HTR-8/SVneo (cell line): ENCODE data around the gene PADI2.

Experiments used
- DNase-seq: peaks from one replicate; pipeline ENCODE4 v3.0.0; 2011; ENCODE audit warnings: low spot score, mixed read lengths; ENCODE audit not compliant: insufficient read length
- FAIRE-seq: peaks from 2 replicates; lab custom pipeline; 2011; peaks lifted over from hg19 to GRCh38; lab: Jason Lieb, UNC

The PADI2 gene

DNA sequence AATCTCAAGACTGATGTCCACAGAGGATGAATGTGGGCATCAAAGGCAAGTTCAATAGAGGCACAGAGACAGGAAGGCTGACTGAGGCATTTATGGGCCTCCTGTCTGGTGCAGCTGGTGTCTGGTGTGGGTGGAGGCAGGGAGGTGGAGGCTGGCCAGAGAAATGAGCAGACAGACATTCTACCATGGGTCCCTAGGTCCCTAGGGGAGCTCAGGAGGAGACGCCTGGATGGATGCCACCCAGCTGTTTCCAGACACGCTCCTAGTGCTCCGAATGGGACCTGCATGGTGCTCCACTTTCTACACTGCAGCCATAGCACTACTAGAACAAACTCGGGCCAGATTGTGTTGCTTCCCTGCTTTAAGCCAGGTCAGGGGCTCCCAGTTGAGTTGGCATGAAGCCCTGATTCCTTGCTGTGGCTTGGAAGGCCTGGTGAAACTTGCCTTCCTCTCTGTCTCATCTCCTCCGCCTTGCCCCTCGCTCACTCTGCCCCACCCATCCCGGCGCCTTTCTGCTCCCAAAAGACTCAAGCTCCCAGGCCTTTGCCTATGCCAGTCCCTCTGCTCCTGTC lies 25.3 kb downstream of the PADI2 start:
- no peak for DNase-seq
- no peak for FAIRE-seq

DNA sequence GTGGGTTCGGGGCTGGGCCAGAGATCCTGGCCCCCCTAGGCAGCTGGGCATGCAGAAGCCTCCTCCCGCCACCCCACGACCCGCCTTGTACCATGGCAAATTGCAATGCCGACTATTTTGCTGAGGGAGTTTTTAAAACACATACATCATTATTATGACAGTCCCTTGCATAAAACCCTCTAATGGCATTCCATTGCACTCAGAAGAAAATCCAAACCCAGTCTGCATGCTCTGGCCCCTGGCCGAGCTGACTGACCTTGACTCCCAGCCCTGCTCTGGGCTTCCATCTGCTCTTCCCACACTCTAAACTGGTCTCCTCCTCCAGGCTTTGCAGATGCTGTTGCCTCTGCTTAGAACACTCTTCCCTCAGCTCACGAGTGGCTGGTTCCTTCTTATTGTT lies 28.0 kb downstream of the PADI2 start:
- FAIRE-seq: no peak
- no peak for DNase-seq

DNA sequence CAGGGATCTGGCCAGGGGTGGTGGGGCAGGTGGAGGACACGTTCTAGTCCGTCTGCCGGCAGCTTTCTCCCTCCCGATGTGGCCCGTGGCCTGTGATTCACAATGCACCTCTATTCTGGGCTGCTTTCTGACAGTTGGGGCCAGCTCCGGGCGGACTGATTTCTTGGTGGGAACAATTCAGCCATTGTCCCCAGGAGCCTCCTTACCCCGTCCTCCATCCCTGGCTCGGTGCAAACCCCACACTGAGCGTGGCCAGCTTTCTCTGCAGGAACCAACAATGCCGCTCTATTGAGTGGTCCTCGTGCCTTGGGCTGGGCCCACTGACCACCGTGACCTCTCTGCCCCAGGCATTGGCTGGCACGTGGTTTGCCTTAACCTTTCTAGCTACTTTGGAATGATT lies 29.7 kb downstream of the PADI2 start:
- DNase-seq (no peak), FAIRE-seq (no peak)

DNA sequence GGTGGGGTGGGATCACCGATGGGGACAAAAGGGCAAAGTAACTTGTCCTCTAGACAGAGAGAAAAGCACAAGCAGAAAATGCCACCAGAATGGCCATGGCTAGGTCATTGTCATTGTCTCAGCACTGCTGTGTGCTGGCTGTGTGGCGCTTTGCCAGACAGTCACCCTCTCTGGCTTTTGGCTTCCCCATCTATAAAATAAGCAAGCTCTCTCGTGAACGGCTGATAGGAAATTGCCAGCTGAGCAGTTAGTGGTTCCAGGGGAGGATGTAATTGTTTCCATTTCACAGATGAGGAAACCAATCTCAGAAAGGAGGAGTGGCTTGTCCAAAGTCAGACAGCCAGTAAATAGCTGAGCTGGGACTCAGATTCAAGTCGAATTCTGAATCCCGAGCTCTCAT lies 32.5 kb downstream of the PADI2 start:
- FAIRE-seq (no peak), DNase-seq (no peak)

DNA sequence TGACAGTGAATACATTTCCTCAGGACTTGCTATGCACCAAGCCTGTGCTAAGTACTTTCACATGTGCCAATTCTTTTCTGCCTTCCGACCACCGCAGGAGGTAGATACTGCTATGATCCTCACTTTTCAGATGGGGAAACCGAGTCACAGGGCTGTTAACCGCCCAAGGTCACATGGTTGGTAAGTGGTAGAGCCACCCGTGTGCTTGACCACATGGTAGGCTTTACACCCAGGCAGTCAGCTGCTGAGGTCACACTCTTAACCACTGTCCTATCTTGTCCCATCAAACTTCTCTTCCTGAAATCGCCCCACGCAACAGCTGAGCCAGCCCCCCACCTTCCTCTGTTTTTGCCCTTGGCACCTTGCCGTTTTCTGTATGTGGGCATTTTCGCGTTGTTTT lies 34.5 kb downstream of the PADI2 start:
- no peak for DNase-seq
- no peak for FAIRE-seq

DNA sequence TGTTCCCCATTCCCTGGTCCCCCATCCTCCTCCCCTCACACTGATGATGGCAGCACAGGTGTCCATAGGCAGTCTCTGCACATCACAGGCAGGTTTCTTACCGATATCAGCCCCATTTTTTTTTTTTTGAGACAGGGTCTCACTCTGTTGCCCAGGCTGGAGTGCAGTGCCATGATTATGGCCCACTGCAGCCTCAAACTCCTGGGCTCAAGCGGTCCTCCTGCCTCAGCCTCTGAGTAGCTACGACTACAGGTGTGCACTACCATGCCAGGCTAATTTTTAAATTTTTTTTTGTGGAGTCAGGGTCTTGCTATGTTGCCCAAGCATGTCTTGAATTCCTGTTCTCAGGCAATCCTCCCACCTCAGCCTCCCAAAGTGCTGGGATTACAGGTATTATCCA lies 36.5 kb downstream of the PADI2 start:
- FAIRE-seq (no peak), DNase-seq (no peak)

DNA sequence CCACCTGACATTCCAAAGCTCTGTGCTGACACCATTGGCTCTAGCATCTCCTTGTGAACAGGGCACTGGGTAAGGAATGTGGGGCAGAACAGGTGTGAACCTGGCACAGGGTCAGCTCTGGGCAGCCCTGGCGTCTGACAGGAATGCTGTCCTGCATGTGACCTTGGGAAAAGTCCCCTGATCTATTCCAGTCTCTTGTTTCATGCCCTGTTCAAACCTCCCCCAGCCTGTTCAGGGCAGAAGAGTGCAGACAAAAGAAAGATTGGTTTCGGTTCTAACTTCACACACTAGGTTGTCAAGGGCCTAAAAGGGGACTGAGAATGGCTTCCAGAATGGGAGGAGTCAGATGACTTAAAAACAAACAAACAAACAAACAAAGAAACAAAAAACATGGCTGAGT lies 37.8 kb downstream of the PADI2 start:
- FAIRE-seq (no peak), DNase-seq (no peak)

DNA sequence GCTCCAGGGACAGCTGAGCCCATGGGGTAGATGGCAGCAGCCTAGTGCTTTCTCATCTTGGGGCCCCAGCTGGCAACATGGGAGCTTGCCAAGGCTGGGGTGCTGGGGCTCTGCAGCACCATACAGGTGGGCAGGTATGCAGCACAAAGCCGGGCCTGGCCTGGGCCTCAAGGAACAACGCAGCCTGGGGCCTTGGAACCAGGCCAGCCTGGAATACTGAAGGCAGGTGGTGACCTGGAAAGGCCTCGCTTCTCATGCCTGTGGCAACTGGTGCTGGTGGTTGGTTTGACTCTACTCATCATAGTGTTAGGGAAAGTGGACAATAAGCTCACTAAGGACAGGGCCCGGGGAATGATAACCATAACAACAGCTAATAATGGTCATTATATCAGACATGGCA lies 38.4 kb downstream of the PADI2 start:
- no peak for FAIRE-seq
- no peak for DNase-seq

DNA sequence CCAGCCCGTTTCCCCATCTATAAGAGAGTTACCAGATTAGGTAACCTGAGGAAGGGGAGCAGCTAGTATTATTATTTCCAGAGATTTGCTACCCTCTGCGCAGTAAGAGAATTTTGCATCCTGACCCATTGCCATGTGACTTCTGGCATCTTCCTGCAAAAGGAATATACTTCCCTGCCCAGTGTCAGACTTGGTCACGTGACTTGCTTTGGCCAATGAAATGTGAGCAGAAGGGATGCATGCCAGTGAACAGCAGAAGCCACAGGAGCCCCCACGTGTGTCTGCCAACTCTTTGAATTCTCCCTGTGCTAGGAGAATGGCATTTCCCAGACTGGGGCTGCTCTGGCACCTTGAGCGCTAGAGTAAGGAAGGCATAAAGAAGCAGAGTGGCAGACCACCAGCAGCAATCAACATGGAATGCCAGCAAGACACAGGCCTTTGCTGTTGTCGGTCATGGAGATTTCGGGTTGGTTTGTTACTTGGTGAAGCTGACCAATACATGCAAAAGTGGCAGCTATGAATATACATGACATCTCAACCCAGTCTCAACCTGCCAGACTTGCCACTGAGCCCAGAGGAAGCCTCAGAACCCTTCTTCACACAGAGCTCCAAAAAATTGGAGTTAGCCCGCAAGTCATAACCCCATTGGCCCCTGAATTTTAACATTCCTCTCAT lies 39.0 kb downstream of the PADI2 start:
- DNase-seq (no peak), FAIRE-seq (no peak)

DNA sequence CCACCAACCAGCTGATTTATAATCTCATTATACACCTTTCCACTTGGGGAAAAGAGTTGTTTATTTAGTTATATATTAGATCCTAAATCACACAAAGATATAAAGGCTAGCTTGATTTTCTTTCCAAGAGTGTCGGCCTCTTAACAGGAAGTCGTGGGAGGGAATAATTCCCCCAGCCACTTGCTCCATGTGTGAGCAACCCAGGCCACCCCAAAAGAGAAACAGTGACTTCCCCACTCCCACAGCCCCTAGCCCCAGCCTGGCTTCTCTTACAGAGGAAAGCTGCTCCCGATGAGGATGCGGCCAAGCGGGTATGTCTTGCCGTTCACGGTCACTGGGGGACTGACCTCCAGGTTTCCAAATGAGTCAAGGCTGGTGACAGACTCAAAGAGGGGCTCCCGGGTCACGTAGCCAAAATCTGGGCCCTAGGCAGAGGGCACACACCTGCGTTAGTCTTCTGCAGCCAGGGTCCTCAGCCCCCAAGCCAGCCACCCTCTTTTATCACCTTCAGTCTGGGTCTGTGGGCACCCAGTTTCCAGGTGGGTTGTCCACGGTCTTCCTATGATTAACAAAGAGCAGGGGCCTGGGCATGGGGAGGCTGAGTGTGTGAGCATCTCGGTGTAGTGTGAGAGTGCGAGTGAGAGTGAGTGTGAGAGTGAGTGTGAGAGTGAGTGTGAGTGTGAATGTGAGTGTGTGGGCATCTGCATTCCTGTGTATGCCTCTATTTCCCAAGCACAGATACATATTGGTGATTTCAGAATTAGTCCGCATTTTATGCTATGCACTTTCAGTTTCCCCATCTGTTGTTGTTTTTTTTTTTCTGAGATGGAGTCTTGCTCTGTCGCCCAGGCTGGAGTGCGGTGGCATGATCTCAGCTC lies 40.0 kb downstream of the PADI2 start:
- DNase-seq: no peak
- FAIRE-seq: no peak

DNA sequence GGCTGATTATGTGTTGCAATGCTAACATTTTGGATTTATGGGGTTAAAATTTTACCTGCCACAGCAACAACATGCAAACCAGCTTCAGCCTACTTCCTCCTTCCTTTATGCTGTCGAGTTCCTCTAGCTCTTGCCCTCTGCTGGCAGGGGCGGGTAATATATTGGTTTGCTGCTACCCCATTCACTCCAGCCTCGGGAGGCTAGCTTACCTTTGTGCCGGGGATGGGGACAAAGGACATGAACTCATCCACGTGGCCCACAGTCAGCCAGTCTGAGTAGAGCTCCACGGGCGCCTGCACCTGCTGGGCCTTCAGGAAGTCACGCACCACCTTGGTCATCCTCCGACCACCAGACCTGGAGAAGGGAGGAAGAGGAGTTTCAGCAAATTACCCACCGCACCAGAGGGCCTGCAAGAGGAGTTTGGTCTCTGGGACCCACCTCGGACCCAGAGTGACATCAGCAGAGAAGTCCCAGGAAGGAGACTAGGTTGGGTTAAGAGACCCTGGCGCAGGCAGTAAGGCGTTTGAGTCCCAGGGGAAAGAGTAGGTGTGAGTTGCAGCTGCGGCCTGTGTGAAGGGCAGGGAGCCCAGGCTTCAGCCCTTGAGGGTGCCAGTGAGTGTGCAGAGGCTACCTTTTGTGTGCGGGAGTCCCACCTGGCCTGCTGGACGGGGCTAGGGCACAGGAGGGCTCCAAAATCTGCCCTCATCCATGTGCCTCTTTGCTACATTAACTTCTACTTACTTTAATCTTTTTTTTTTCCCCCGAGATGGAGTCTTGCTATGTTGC lies 43.6 kb downstream of the PADI2 start:
- FAIRE-seq: no peak
- DNase-seq: no peak

DNA sequence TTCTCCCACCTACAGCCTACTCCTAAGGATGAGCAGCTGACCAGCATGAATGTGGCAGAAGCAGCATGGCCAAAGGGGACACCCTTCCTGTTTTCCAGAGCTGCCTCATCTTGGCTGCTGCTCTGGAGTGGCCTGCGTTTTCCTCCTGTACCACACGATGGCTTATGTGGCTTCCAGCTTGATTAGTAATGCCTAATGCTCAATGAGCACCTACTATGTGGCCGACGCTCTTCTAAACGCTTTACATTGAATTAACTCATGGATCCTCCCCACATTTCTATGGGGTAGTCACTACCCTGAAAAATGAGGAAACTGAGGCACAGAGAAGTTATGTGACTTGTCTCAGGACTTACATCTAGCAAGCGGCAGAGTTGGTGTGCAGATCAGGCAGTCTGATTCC lies 47.5 kb downstream of the PADI2 start:
- FAIRE-seq (no peak), DNase-seq (no peak)

DNA sequence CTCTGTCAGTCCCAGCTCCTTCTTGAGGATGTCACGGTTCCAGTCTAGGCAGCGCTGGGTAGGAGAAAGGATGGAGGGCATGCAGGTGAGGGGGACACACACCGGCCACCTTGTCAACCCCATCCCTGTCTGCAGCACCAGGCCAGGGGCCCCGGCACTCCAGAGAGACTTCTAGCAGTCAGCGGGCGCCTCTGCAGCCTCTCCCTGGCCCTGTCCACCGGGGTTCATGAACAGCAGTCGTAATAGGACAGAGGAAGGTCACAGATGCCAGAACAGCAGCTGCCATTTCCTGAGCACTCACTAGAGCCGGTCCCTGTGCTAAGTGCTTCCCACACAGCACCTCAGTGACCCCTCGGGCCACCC lies 49.1 kb downstream of the PADI2 start:
- FAIRE-seq (no peak), DNase-seq (no peak)

DNA sequence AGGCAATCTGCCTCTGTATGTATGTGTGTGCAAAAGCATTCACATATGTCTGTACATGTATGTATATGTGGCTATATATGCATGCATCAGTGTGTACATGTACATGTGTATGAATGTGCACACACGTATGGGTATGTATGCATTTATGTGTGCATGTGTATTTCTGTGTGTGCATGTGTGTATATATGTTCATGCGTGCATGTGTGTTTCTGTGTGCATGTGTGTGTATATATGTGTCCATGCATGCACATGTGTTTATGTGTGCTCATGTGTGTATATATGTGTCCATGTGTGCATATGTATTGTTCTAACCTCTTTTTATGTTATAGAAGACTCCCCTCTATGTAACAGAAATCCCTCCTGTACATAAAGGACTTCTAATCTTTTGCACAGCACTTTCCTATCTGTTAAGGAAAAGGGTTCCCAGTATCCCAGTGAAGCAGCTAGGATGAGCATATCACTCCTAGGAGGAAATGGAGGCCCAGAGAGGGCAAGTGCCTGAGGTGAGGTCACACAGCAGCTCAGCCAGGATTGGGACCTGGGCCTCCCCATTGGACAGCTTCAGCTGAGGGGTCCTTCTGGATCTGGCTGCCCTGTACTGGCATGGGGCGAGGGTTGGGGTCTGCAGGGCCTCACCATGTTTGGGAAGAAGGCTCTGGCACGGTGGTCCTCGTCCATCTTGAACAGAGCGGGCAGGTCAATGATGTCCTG lies 49.6 kb downstream of the PADI2 start:
- FAIRE-seq (no peak), DNase-seq (no peak)

DNA sequence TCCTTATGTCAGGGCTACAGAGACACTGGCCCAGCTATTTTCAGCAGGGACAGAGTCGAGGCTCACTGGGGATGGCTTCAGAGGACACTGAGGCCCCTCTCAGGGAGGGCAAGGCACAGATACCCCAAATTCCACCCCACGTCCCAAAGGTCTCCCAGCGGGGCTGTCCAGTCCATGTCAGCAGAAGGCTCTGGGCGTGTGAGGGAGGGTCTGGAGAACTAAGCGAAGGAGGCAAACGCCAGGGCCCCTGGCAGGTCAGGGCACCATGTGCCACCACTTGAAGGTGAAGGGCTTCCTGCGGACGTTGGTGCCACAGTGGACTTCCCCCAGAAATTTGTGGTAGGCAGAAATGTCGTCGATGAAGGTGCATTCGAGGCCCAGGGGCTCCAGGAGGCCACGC lies 50.5 kb downstream of the PADI2 start:
- no peak for FAIRE-seq
- DNase-seq: no peak

DNA sequence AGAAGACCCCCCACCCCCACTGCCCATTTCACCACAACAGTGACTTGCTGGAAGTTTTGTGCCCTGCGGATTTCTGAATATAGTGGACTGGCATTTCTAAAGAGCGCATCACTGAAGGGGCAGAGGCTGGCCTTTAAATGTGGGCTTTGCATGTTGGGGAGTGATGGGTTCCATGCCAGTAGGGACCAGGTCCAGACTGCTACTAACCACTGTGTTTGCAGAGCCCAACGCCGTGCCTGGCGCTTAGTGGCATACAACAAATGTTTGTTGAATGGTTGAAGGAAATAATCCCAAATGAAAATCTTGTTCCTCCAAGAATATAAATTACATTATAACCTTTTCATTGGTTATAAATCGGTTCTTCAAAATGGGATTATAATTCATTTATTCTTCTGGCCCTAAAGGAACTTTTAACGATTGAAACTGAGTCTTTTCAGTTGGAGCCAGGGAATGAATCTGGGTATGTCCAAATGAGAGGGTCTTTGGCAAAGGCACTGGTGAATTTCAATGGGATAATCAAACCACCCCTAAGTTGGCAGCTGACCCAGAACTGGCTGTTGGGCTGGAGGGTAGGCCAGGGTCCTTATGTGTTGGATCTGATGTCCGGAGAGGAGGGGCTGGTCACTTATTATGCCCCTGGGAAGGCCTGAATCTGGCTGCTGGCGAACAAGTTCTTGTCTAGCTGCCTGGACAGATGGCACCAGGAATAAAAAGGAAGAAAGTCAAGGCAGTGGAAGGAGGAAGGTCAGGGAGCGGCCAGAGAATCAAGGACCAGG lies 51.6 kb downstream of the PADI2 start:
- no peak for FAIRE-seq
- DNase-seq: no peak

DNA sequence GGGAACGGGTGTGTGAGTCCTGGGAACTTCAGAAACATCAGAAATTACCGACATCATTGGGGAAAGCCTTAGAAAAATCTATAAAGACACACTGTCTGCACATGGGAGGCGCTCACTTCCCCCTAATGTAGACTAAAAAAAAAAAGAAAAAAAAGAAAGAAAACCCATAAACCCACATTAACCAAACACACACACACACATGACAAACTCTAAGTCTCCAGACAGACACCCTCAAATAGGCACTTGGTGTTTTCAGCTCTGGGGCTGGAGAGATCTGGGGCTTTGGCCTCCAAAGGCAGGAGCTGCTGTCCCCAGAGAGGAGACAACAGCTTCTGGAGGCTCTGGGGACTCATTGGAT lies 52.2 kb downstream of the PADI2 start:
- FAIRE-seq (no peak), DNase-seq (no peak)

DNA sequence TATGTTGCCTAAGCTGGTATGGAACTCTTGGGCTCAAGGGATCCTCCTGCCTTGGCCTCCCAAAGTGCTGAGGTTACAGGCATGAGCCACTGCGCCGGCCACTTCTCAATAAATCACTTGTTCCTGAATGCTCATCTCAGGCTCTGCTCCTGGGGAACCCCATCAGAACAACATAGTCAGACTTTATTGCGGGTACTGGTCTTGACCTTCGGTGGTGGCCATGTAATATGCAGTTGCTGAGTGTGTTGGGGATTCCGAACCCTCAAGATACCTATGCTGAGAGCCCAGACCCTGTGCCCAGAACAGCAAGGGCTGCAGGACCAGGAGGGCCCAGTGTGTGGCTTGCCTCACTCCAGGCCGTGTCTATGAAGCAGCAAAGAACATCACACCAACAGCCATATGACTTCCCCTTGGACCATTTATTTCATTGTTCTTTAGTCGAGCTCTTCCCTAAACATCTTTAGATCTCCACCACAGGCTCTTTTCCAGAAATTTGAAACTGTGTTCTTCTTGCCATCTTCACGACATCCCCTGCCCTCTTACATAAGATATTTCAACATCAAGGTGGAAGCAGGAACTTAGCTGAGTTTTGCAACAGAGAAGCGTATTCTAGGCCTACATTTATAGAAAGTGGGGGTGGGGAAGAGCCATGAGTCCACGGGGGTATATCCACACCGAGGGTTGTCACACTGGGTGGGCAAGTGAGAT lies 52.7 kb downstream of the PADI2 start:
- DNase-seq (no peak), FAIRE-seq (no peak)

DNA sequence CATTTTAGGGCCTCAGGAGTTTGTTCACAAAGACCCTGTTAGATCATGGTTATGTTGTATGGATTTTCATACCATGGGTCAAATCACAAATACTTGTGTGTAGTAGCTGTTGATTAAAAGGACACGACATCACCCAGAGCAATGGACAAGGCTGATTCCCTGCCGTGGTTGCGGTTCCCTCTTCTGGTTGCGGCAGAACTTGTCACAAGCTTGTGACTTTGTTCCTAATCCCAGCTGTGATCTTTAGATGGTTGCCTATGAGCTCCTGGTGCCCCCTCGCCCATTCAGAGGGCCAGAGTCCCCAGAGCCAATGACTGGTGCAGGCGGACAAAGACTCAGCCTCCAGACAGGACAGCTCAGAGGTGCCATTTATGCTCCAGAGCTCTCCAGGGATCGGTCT lies 53.6 kb downstream of the PADI2 start:
- FAIRE-seq (no peak), DNase-seq (no peak)
